H1 (cell line): ENCODE measurements around the gene IPO11. TPM values are rescaled to one million over a fixed set of nuclear protein-coding genes. Genes with fewer than 3 reads are reported as not detected.
A peak's percentile ranks its signal among the peaks of the same experiment; 100 is the strongest.

Source experiments
- CTCF ChIA-PET: fragments of 300-600 bp; sonication (Branson Sonifier 250); formaldehyde crosslinking; loops from one replicate; lab custom pipeline; 2021; ENCODE audit not compliant: partially characterized antibody; lab: Charles Lee
- POLR2A ChIA-PET: fragments of 300-600 bp; sonication (Branson Sonifier 250); formaldehyde crosslinking; loops from one replicate; lab custom pipeline; 2021; ENCODE audit warnings: inconsistent platforms; ENCODE audit not compliant: partially characterized antibody; lab: Charles Lee
- DNase-seq, 2 experiments: peaks; one replicate each; pipeline versions ENCODE4 v3.0.0 to v3.0.0-alpha.2; 2010 to 2022; ENCODE audit warnings: low spot score in 2 of 2, low read depth in 1 of 2, mixed read lengths in 1 of 2
- FAIRE-seq: peaks from 2 replicates; lab custom pipeline; 2011; peaks lifted over from hg19 to GRCh38; lab: Jason Lieb, UNC
- H2AFZ ChIP-seq: 2 replicates; pipeline ENCODE4 v1.8.1; 2012; ENCODE audit warnings: low read length, inconsistent platforms
- H2AK5ac ChIP-seq: 2 replicates; pipeline ENCODE4 v1.6.1; 2013; ENCODE audit warnings: low read depth, low read length
- H2BK120ac ChIP-seq: replicated peaks from 2 replicates; pipeline ENCODE3; 2013; ENCODE audit warnings: low read depth, low read length, inconsistent platforms
- H2BK12ac ChIP-seq: 2 replicates; pipeline ENCODE4 v1.6.1; 2013; ENCODE audit warnings: low read depth, low read length
- H2BK15ac ChIP-seq: 2 replicates; pipeline ENCODE4 v1.6.1; 2013; ENCODE audit warnings: low read length
- H2BK20ac ChIP-seq: 2 replicates; pipeline ENCODE4 v1.6.1; 2013; ENCODE audit warnings: low read length
- H2BK5ac ChIP-seq: 2 replicates; pipeline ENCODE4 v1.6.1; 2013; ENCODE audit warnings: low read depth, low read length
- H3K14ac ChIP-seq: 2 replicates; pipeline ENCODE4 v1.6.1; 2013; ENCODE audit warnings: inconsistent platforms; ENCODE audit not compliant: insufficient read length
- H3K18ac ChIP-seq: 2 replicates; pipeline ENCODE4 v1.6.1; 2013; ENCODE audit warnings: low read length; ENCODE audit errors: extremely low read depth
- H3K23ac ChIP-seq: 2 replicates; pipeline ENCODE4 v1.6.1; 2013; ENCODE audit warnings: inconsistent platforms; ENCODE audit not compliant: insufficient read length
- H3K23me2 ChIP-seq: 2 replicates; pipeline ENCODE4 v1.6.1; 2013; ENCODE audit warnings: low read depth, low read length
- H3K27ac ChIP-seq: 2 replicates; pipeline ENCODE4 v1.6.1; 2011; ENCODE audit warnings: low read depth, low read length, inconsistent platforms
- H3K27me3 ChIP-seq, 4 experiments: replicated peaks in 1 of 4; 1 replicate in 1 of 4; 2 replicates in 3 of 4; pipeline versions ENCODE4 v1.6.1 to v1.8.1; 2011 to 2013; ENCODE audit warnings: low read length in 3 of 4, mild to moderate bottlenecking in 3 of 4, inconsistent platforms in 2 of 4, mixed read lengths in 2 of 4, moderate library complexity in 1 of 4; ENCODE audit not compliant: control insufficient read depth in 3 of 4, insufficient read depth in 3 of 4; ENCODE audit errors: extremely low read depth in 1 of 4
- H3K36me3 ChIP-seq, 4 experiments: 2 replicates each; pipeline versions ENCODE4 v1.6.1 to v1.8.1; 2011 to 2013; ENCODE audit warnings: mild to moderate bottlenecking in 4 of 4, low read length in 3 of 4, moderate library complexity in 2 of 4, control low read depth in 1 of 4, inconsistent platforms in 1 of 4; ENCODE audit not compliant: insufficient read depth in 4 of 4, control insufficient read depth in 2 of 4
- H3K4ac ChIP-seq: replicated peaks from 2 replicates; pipeline ENCODE3; 2013; ENCODE audit warnings: low read length, low read depth, mixed read lengths, inconsistent platforms; ENCODE audit not compliant: insufficient read length
- H3K4me1 ChIP-seq, 4 experiments: replicated peaks in 1 of 4; 1 replicate in 1 of 4; 2 replicates in 3 of 4; pipeline versions ENCODE4 v1.6.1 to v1.8.1; 2011 to 2013; ENCODE audit warnings: low read length in 3 of 4, inconsistent platforms in 2 of 4, mixed read lengths in 1 of 4; ENCODE audit not compliant: insufficient read depth in 4 of 4, control insufficient read depth in 3 of 4
- H3K4me2 ChIP-seq, 2 experiments: 2 replicates each; pipeline versions ENCODE4 v1.6.1 to v1.8.1; 2011 to 2013; ENCODE audit warnings: low read depth in 2 of 2, low read length in 2 of 2, control low read depth in 1 of 2, inconsistent platforms in 1 of 2, mild to moderate bottlenecking in 1 of 2; ENCODE audit not compliant: insufficient read depth in 1 of 2
- H3K4me3 ChIP-seq, 4 experiments: fragments of 200-600, 300-600 bp in 1 of 4; sonication (generic), shearing (Covaris generic), sonication (Bioruptor Twin) in 1 of 4; 2 replicates each; pipeline versions ENCODE4 v1.5.1 to v1.8.1; 2011 to 2016; ENCODE audit warnings: low read length in 4 of 4, low read depth in 3 of 4, control low read depth in 2 of 4, inconsistent platforms in 2 of 4, mild to moderate bottlenecking in 2 of 4, mixed read lengths in 1 of 4, moderate library complexity in 1 of 4; ENCODE audit not compliant: insufficient read depth in 2 of 4; ENCODE audit errors: extremely low read depth in 1 of 4
- H3K56ac ChIP-seq: replicated peaks from 2 replicates; pipeline ENCODE3; 2013; ENCODE audit warnings: low read depth, mild to moderate bottlenecking, mixed read lengths, low read length, inconsistent platforms; ENCODE audit not compliant: insufficient read length
- H3K79me1 ChIP-seq: 2 replicates; pipeline ENCODE4 v1.6.1; 2013; ENCODE audit warnings: low read depth, low read length, control low read depth
- H3K79me2 ChIP-seq, 2 experiments: 2 replicates each; pipeline versions ENCODE4 v1.6.1 to v1.8.1; 2012 to 2013; ENCODE audit warnings: low read length in 2 of 2, mild to moderate bottlenecking in 2 of 2, inconsistent platforms in 1 of 2; ENCODE audit not compliant: insufficient read depth in 2 of 2, control insufficient read depth in 1 of 2
- H3K9ac ChIP-seq, 4 experiments: replicated peaks in 1 of 4; 1 replicate in 1 of 4; 2 replicates in 3 of 4; pipeline versions ENCODE4 v1.6.1 to v1.8.1; 2011 to 2013; ENCODE audit warnings: low read depth in 3 of 4, low read length in 3 of 4, control low read depth in 2 of 4, mild to moderate bottlenecking in 2 of 4, moderate library complexity in 2 of 4, inconsistent platforms in 1 of 4; ENCODE audit errors: extremely low read depth in 1 of 4
- H3K9me3 ChIP-seq, 2 experiments: 2 replicates each; pipeline versions ENCODE4 v1.6.1 to v1.8.1; 2012 to 2013; ENCODE audit warnings: mild to moderate bottlenecking in 2 of 2, moderate library complexity in 2 of 2, control low read depth in 1 of 2, inconsistent platforms in 1 of 2, low read depth in 1 of 2, low read length in 1 of 2, mixed read lengths in 1 of 2; ENCODE audit not compliant: insufficient read depth in 2 of 2
- H4K20me1 ChIP-seq, 2 experiments: replicated peaks in 1 of 2; 2 replicates each; pipeline versions ENCODE3 to v1.8.1; 2011 to 2013; ENCODE audit warnings: inconsistent platforms in 2 of 2, low read length in 2 of 2, mild to moderate bottlenecking in 1 of 2; ENCODE audit not compliant: insufficient read depth in 2 of 2, control insufficient read depth in 1 of 2
- H4K5ac ChIP-seq: 2 replicates; pipeline ENCODE4 v1.6.1; 2013; ENCODE audit warnings: low read length, low read depth, mixed read lengths, inconsistent platforms; ENCODE audit not compliant: insufficient read length
- H4K8ac ChIP-seq: 2 replicates; pipeline ENCODE4 v1.8.0; 2013; ENCODE audit warnings: mild to moderate bottlenecking, moderate library complexity, low read length, inconsistent platforms; ENCODE audit not compliant: insufficient read depth; ENCODE audit errors: extremely low read depth
- H4K91ac ChIP-seq: replicated peaks from 2 replicates; pipeline ENCODE3; 2013; ENCODE audit warnings: low read length, mixed read lengths, inconsistent platforms; ENCODE audit not compliant: insufficient read length
- BACH1 ChIP-seq: IDR thresholded peaks from 2 replicates; pipeline ENCODE4 v1.6.1; 2012; ENCODE audit warnings: low read length, improper control_type of control experiment
- CEBPB ChIP-seq: IDR thresholded peaks from 2 replicates; pipeline ENCODE4 v1.6.1; 2012; ENCODE audit warnings: low read depth, low read length
- EP300 ChIP-seq, 2 experiments: IDR thresholded peaks; 1 replicate in 1 of 2; 2 replicates in 1 of 2; pipeline ENCODE4 v1.6.1; 2011 to 2012; ENCODE audit warnings: low read depth in 2 of 2, low read length in 2 of 2, mild to moderate bottlenecking in 2 of 2, borderline replicate concordance in 1 of 2, inconsistent platforms in 1 of 2, moderate library complexity in 1 of 2
- EZH2 ChIP-seq: fragments of 200-600 bp; sonication (generic); IDR thresholded peaks from 2 replicates; pipeline ENCODE4 v1.7.1; 2012; ENCODE audit warnings: low read depth, mild to moderate bottlenecking, moderate library complexity, low read length, inconsistent platforms; ENCODE audit not compliant: severe bottlenecking
- FOSL1 ChIP-seq: IDR thresholded peaks from 2 replicates; pipeline ENCODE4 v1.6.1; 2011; ENCODE audit warnings: mild to moderate bottlenecking, low read depth, low read length, moderate library complexity; ENCODE audit not compliant: insufficient read depth
- KDM4A ChIP-seq: IDR thresholded peaks from one replicate; pipeline ENCODE4 v1.7.1; 2012; ENCODE audit warnings: low read depth, mild to moderate bottlenecking, moderate library complexity, low read length, inconsistent platforms; ENCODE audit not compliant: severe bottlenecking
- MAFK ChIP-seq: IDR thresholded peaks from 2 replicates; pipeline ENCODE4 v1.6.1; 2012; ENCODE audit warnings: low read depth, mild to moderate bottlenecking, improper control_type of control experiment, low read length
- NANOG ChIP-seq: IDR thresholded peaks from 2 replicates; pipeline ENCODE4 v1.6.1; 2011; ENCODE audit warnings: low read length, low read depth, mild to moderate bottlenecking, inconsistent platforms; ENCODE audit not compliant: insufficient read depth, poor library complexity, severe bottlenecking
- SIX5 ChIP-seq: IDR thresholded peaks from 2 replicates; pipeline ENCODE4 v1.6.1; 2011; ENCODE audit warnings: mild to moderate bottlenecking, low read depth, low read length
- WGBS, 2 experiments: shearing (Covaris generic) in 1 of 2; methylation state at CpG; one replicate each; pipeline versions ENCODE4 v1.1.6 to v1.1.7; 2013 to 2015; ENCODE audit warnings: low lambda C conversion rate in 2 of 2, mixed read lengths in 2 of 2, inconsistent platforms in 1 of 2, low coverage in 1 of 2, missing lambda C conversion rate in 1 of 2; ENCODE audit not compliant: insufficient replicate concordance in 2 of 2, insufficient coverage in 1 of 2, insufficient read length in 1 of 2; ENCODE audit errors: extremely low coverage in 1 of 2, missing lambda C conversion rate in 1 of 2; 5-methylcytosine and 5-hydroxymethylcytosine counted together
- polyA plus RNA-seq, 7 experiments: library from polyadenylated mRNA; depleted of rRNA in 3 of 7; stranded (reverse) in 5 of 7; unstranded in 2 of 7; fragments of >200 nt in 5 of 7; fragments of 200-250 nt in 2 of 7; gene quantifications; 1 replicate in 5 of 7; 2 replicates in 1 of 7; 4 replicates in 1 of 7; pipeline versions ENCODE4 v1.2.1 to v1.2.3, GENCODE V29; 2011 to 2013; ENCODE audit warnings: missing spikeins in 2 of 7, mixed read lengths in 2 of 7
- total RNA-seq: library from RNA; stranded (reverse); fragmentation: NEBNext Ultra II Directional; extraction: Animal tissue kit (Norgen Biotek cat#: 25700); gene quantifications from 2 replicates; pipeline ENCODE4 v1.2.1, GENCODE V29; 2021

Gene IPO11
- total and polyA plus RNA-seq, 2 of the 8 experiments (the other 6 are each of a cell fraction or from before 2014, with no cell fraction given) = 23.6 to 64.4 TPM

GRCh38 chr5:62587737-62588136 lies 175.2 kb downstream of the IPO11 start:
- Histone ChIP-seq H2BK15ac (no peak overlapping the region), H3K79me2 (no peaks in the 10 kb centered on the region), H2BK12ac (no peak overlapping the region), H3K36me3 (peaks cover 0 to 3% (median 0%) of the 10 kb centered on the region in 4 experiments; a peak in 3 of 8 replicates), H4K5ac (no peak overlapping the region), H3K4me1 (no peaks in the 10 kb centered on the region), H2AFZ (no peak overlapping the region), H3K4me2 (no peak overlapping the region), H3K27me3 (no peaks in the 10 kb centered on the region), H3K56ac (no peak overlapping the region), H4K8ac (no peak overlapping the region), H3K23me2 (no peaks in the 10 kb centered on the region), H3K79me1 (no peaks in the 10 kb centered on the region), H3K23ac (no peak overlapping the region), H3K4me3 (no peak overlapping the region), H2BK20ac (no peak overlapping the region), H3K27ac (no peak overlapping the region), H4K91ac (no peak overlapping the region), H2AK5ac (no peak overlapping the region), H3K9me3 (no peaks in the 10 kb centered on the region), H3K4ac (no peak overlapping the region), H4K20me1 (no peaks in the 10 kb centered on the region), H2BK5ac (no peak overlapping the region), H3K14ac (no peak overlapping the region), H3K18ac (no peak overlapping the region), H2BK120ac (no peak overlapping the region), H3K9ac (no peak overlapping the region)
- DNase-seq (no peak), FAIRE-seq (peak; percentile 42)
- CTCF ChIA-PET = interaction anchor here (0.7 to 1.1 kb wide), 2 partner anchors 13 to 190 kb away, joined by 4 to 7 read pairs; no protein-coding TSS in a partner anchor
- POLR2A ChIA-PET = no interaction called here
- TF ChIP-seq EZH2 (no peak), NANOG (no peak), FOSL1 (no peak), KDM4A (no peak), CEBPB (no peak), SIX5 (no peak), MAFK (no peak), BACH1 (no peak), EP300 (IDR thresholded peaks at IDR 0.05; ENCODE audit: borderline replicate concordance in 1 of 2, low read depth in 2 of 2, low read length in 2 of 2) (no peak)
- 91% methylated on average over 3 of the region's 3 CpGs; no CpG with 5 or more reads in 1 of the 2 experiments for WGBS, 2 experiments
